Urinary bladder (tissue), 4 donors: Measurements from ENCODE around the gene CDK5. TPM values are rescaled to one million over a fixed set of nuclear protein-coding genes. Genes with fewer than 3 reads are reported as not detected.
A peak's percentile ranks its signal among the peaks of the same experiment; 100 is the strongest.

Experiments used
- DNase-seq: peaks from one replicate; pipeline ENCODE4 v3.0.0-alpha.2; 2015; ENCODE audit errors: extremely low spot score
- H3K27ac ChIP-seq: one replicate; pipeline ENCODE4 v1.5.1; 2013; ENCODE audit warnings: low read depth, mild to moderate bottlenecking, moderate library complexity
- H3K36me3 ChIP-seq: one replicate; pipeline ENCODE4 v1.6.1; 2013; ENCODE audit warnings: mild to moderate bottlenecking, moderate library complexity; ENCODE audit not compliant: insufficient read depth
- H3K4me1 ChIP-seq: one replicate; pipeline ENCODE4 v1.6.1; 2013; ENCODE audit warnings: mild to moderate bottlenecking, moderate library complexity; ENCODE audit not compliant: insufficient read depth
- H3K4me3 ChIP-seq: one replicate; pipeline ENCODE4 v1.5.1; 2013; ENCODE audit warnings: low read depth, low read length
- WGBS: extraction: QIAGEN DNeasy Blood & Tissue Kit; methylation state at CpG from one replicate; pipeline ENCODE4 v1.1.7; 2013; 5-methylcytosine and 5-hydroxymethylcytosine counted together
- polyA plus RNA-seq: library from polyadenylated mRNA; stranded (reverse); fragments of 200-250 nt; gene quantifications from one replicate; pipeline ENCODE4 v1.2.3, GENCODE V29; 2013
- total RNA-seq: library from RNA; depleted of rRNA; stranded (reverse); fragments of >200 nt; gene quantifications from one replicate; pipeline ENCODE4 v1.2.3, GENCODE V29; 2014
- donor health status: healthy with polysubstance abuse.
- donor health status: healthy.

Gene CDK5
- total and polyA plus RNA-seq, 2 donors = 6.7 to 9.4 TPM

DNA sequence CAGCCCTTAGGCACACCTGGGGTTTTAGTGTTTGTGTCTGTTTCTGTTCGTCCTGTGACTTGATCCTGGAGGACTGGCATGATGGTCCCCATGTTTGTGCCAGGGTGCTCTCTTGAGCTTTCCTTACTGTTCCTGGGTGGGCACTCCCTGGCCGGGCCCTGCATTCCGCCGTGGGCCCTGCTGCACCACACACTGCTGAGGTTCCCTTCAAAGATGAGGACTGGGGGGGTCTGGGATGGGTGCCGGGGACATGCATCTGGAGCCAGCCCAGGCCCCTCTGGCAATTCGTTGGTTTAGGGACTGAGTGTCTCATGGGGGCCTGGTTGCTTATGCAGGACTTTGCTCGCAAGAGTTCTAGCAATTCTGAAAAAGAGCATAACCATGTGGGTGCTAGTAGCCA lies 33.3 kb upstream of the CDK5 start:
- Histone ChIP-seq H3K4me1 (no peaks in the 10 kb centered on the region), H3K4me3 (no peak overlapping the region), H3K36me3 (no peaks in the 10 kb centered on the region), H3K27ac (no peak overlapping the region)
- no peak for DNase-seq
- WGBS = 86% methylated on average over 7 of the region's 7 CpGs

DNA sequence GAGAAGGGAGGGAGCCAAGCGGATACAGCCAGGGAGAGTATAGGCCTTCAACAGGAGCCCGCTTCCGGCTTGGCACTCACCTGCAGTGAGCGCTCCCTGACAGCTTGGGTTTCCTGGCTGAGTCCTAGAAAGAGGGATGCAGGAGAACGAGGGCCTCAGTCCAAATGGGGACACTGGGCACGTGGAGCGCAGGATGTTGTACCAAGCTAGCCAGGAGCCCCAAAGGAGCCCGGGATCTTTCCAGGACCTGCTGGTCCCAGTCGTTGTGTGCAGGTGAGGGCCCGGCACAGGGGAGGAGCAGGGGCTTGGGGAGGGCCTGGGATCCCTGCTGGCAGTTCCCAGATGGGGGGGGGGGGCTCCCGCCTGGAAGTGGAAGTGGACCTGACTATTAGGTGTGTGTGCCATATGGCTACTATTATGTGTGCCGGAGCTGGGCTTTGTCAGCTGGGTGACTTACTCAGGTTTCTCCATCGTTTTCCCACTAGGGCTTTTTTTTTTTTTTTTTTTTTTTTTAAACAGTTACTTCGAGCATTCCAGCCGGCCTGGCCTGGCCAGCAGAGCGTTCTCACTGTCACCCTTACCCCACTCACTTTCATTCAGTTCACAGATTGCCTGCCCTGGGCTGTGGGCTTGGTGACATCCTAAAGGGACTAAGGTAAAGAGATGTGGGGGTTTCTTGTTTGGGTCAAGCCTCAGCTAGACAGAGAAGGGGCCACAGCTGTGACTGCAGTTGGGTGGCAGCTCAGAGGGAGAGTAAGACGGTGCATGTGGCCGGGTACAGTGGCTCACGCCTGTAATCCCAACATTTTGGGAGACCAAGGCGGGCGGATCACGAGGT lies 32.4 kb upstream of the CDK5 start:
- H3K36me3 ChIP-seq = no peaks in the 10 kb centered on the region
- DNase-seq = no peak
- no peak overlapping the region for H3K4me3 ChIP-seq
- 61% methylated on average over 22 of the region's 22 CpGs for WGBS
- peak overlapping the region; percentile 65 for H3K27ac ChIP-seq
- H3K4me1 ChIP-seq = no peaks in the 10 kb centered on the region

GRCh38 chr7:151088856-151089699 lies 31.4 kb upstream of the CDK5 start:
- DNase-seq = peak; percentile 36
- peak overlapping the region; percentile 5 for H3K4me3 ChIP-seq
- 16% methylated on average over 30 of the region's 30 CpGs for WGBS

GRCh38 chr7:151088019-151088855 lies 30.5 kb upstream of the CDK5 start:
- WGBS = 35% methylated on average over 16 of the region's 16 CpGs
- no peaks in the 10 kb centered on the region for H3K4me1 ChIP-seq

More at GRCh38 chr7:151088856-151089699, 31.4 kb upstream of the CDK5 start:
- no peaks in the 10 kb centered on the region for H3K4me1 ChIP-seq
- no peaks in the 10 kb centered on the region for H3K36me3 ChIP-seq
- peak overlapping the region; percentile 65 for H3K27ac ChIP-seq

DNA sequence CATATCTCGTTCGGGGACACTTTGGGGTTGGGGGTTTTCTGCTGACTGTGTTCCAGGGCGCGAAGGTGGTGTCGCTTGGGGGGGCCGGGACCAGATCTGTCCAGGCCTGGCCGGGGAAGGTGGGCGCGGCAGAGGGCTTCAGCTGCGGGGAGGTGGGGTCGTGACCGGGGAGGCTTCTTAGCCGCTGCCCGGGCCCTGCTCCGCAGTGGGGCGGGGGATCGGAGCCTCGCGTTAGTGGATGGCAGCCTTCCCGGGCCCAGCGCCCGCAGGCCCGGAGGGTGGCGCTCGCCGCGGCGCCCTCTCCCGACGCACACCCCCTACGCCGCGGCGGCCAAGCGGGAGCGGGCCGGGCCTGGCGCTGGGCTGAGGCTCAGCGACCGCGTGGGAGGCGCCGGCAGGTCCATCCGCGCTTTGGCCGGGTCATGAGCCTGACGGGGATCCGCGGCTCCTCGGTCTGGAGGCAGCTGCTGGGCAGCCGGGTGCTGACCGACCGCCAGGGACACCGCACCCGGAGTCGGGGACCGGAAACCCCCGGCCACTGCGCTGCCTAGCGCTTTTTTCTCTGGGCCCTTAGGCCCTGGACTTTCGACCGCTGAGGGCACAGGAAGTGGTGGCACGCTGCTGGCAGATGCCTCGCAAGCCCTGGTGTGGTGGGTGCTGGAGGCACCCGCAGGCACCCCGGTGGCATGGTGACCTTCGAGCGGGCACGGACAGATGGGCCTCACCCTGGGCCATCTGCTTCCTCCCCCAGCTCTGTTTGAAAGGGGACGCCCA lies 29.7 kb upstream of the CDK5 start:
- no peak for DNase-seq
- H3K36me3 ChIP-seq = no peaks in the 10 kb centered on the region
- H3K4me1 ChIP-seq = no peaks in the 10 kb centered on the region
- H3K27ac ChIP-seq = peak overlapping the region; percentile 65
- H3K4me3 ChIP-seq = peak overlapping the region; percentile 79
- 2% methylated on average over 69 of the region's 70 CpGs for WGBS

More at GRCh38 chr7:151088019-151088855, 30.5 kb upstream of the CDK5 start:
- no peak for DNase-seq
- Histone ChIP-seq H3K36me3 (no peaks in the 10 kb centered on the region), H3K4me3 (peak overlapping the region; percentile 79), H3K27ac (peak overlapping the region; percentile 65)

DNA sequence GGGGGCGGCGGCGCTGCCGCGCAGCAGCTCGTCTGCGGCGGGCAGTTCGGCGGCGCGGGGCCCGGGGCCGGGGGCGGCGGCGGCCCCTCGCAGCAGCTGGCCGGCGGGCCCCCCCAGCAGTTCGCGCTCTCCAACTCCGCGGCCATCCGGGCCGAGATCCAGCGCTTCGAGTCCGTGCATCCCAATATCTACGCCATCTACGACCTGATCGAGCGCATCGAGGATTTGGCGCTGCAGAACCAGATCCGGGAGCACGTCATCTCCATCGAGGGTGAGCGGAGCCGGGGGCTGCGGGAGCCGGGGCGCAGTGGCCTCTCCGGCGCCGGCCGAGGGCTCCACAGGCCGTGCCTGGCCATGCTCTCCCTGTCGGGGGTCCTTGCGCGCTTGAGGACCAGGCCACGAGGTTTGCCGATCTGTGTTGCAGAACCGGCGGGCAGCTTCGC lies 29.1 kb upstream of the CDK5 start:
- no peak for DNase-seq
- no peaks in the 10 kb centered on the region for H3K36me3 ChIP-seq
- peak overlapping the region; percentile 51 for H3K27ac ChIP-seq
- peak overlapping the region; percentile 79 for H3K4me3 ChIP-seq
- H3K4me1 ChIP-seq = no peaks in the 10 kb centered on the region
- under 1% methylated on average over 51 of the region's 56 CpGs for WGBS

GRCh38 chr7:151085691-151086620 lies 28.3 kb upstream of the CDK5 start, which contains the start of gene AGAP3:
TSS of gene AGAP3 (plus strand) at chr7:151086475. CDS start at chr7:151086742, 267 bp downstream.
- peak; percentile 57 for DNase-seq
- peak within 1 kb of the TSS; percentile 60 for H3K27ac ChIP-seq
- no peaks in the 10 kb centered on the region for H3K4me1 ChIP-seq
- under 1% methylated on average over 84 of the region's 84 CpGs for WGBS
- peak within 1 kb of the TSS; percentile 79 for H3K4me3 ChIP-seq
- H3K36me3 ChIP-seq = no peaks in the 10 kb centered on the region

DNA sequence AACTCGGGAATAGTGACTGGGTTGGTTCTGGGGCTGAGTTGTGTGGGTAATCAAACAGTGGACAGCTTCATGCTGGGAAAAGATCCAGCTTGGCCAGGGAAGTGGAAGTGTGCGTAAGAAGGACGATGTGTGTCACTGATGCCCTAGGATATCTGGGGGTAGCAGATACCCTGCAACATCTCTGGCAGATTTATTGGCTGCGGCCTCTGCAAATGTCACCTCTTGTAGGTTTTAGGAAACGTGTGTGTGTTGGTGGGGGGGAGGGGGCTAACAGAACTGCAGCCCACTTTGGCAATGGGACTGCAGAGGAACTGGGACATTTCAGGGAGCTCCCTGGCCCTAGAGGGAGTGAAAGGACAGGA lies 27.6 kb upstream of the CDK5 start:
- whole genome bisulfite sequencing = 27% methylated on average over 5 of the region's 5 CpGs
- Histone ChIP-seq H3K27ac (no peak overlapping the region), H3K4me1 (no peaks in the 10 kb centered on the region), H3K4me3 (no peak overlapping the region), H3K36me3 (no peaks in the 10 kb centered on the region)
- no peak for DNase-seq

- no peak for DNase-seq
- peak overlapping the region; percentile 80 for H3K4me3 ChIP-seq
- no peaks in the 10 kb centered on the region for H3K4me1 ChIP-seq
- H3K36me3 ChIP-seq = no peaks in the 10 kb centered on the region
- H3K27ac ChIP-seq = no peak overlapping the region
- WGBS = 30% methylated on average over 3 of the region's 3 CpGs
Observed at GRCh38 chr7:151083824-151084160, 26.1 kb upstream of the CDK5 start.

GRCh38 chr7:151083071-151083823 lies 25.6 kb upstream of the CDK5 start, which contains the start of gene TMUB1:
TSS of gene TMUB1 (minus strand) at chr7:151083493. CDS start at chr7:151082563, 930 bp downstream.
- H3K27ac ChIP-seq = peak within 1 kb of the TSS; percentile 88
- H3K4me1 ChIP-seq = no peaks in the 10 kb centered on the region
- under 1% methylated on average over 69 of the region's 69 CpGs for WGBS
- DNase-seq = no peak
- no peaks in the 10 kb centered on the region for H3K36me3 ChIP-seq
- peak within 1 kb of the TSS; percentile 80 for H3K4me3 ChIP-seq
